Measurements from ENCODE around the gene MLXIPL. TPM values are rescaled to one million over a fixed set of nuclear protein-coding genes. Genes with fewer than 3 reads are reported as not detected.

The MLXIPL gene
- total RNA-seq, 1 experiment from 2014 or later, result 7.2 TPM

- no peak overlapping the region for H3K4me3 ChIP-seq (ENCODE audit: low read depth in 2 of 2, low read length in 2 of 2)
- in situ Hi-C loops (cut with HindIII; ENCODE audit: low pct_unique_long_range_greater_than_20kb, low sequenced_read_pairs), result no loop called here
- H3K4me1 ChIP-seq (ENCODE audit: control insufficient read depth, insufficient read depth, low read length), result no peaks in the 10 kb centered on the region
- no peak for TF ChIP-seq TCF7L2 (IDR thresholded peaks at IDR 0.05; ENCODE audit: low read depth, low read length)
- TF ChIP-seq, protein P1, sequence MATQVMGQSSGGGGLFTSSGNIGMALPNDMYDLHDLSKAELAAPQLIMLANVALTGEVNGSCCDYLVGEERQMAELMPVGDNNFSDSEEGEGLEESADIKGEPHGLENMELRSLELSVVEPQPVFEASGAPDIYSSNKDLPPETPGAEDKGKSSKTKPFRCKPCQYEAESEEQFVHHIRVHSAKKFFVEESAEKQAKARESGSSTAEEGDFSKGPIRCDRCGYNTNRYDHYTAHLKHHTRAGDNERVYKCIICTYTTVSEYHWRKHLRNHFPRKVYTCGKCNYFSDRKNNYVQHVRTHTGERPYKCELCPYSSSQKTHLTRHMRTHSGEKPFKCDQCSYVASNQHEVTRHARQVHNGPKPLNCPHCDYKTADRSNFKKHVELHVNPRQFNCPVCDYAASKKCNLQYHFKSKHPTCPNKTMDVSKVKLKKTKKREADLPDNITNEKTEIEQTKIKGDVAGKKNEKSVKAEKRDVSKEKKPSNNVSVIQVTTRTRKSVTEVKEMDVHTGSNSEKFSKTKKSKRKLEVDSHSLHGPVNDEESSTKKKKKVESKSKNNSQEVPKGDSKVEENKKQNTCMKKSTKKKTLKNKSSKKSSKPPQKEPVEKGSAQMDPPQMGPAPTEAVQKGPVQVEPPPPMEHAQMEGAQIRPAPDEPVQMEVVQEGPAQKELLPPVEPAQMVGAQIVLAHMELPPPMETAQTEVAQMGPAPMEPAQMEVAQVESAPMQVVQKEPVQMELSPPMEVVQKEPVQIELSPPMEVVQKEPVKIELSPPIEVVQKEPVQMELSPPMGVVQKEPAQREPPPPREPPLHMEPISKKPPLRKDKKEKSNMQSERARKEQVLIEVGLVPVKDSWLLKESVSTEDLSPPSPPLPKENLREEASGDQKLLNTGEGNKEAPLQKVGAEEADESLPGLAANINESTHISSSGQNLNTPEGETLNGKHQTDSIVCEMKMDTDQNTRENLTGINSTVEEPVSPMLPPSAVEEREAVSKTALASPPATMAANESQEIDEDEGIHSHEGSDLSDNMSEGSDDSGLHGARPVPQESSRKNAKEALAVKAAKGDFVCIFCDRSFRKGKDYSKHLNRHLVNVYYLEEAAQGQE (IDR thresholded peaks at IDR 0.05; ENCODE audit: insufficient read depth in 1 of 2, low read depth in 2 of 2, low read length in 1 of 2), result no peak
- no peak for DNase-seq (ENCODE audit: low read depth, low spot score)
- no TSS peak for BruUV-seq (replicated peaks)
- intact Hi-C loops (cut with micrococcal nuclease; ENCODE audit: unreplicated experiment), result no loop called here
- CTCF ChIA-PET, result no interaction called here
- no peaks in the 10 kb centered on the region for H3K27me3 ChIP-seq (ENCODE audit: control insufficient read depth, insufficient read depth, low read length)
- no peak overlapping the region for H3K27ac ChIP-seq (ENCODE audit: low read length)
- POLR2A ChIA-PET, result no interaction called here
- ATAC-seq, result no peak
- H3K36me3 ChIP-seq (ENCODE audit: control insufficient read depth, insufficient read depth, low read length), result no peaks in the 10 kb centered on the region
- no peaks in the 10 kb centered on the region for H3K9me3 ChIP-seq (ENCODE audit: control insufficient read depth, insufficient read depth, low read depth, low read length)
These were observed 27.9 kb downstream of the MLXIPL start for GRCh38 chr7:73596191-73597065.

DNA sequence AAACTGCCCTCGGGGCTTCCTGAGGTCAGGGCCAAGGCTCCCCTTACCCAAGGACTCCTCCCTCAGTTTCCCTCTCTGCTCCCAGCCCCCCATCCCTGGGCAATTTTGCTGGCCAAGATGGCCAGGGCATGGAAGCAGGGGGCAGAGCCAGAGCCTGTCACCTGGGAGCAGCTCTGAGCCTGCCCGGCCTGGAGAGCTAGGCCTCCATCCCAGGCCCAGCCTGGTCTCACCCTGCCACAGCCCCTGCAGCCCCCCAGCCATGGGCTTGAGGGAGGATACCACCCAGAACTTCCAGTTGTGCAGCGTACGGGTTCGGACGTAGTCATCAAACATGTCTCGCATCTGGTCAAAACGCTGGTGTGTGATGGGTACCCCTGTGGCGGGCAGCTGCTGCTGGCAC is 29.0 kb downstream of the MLXIPL start:
- no TSS peak for BruUV-seq (replicated peaks)
- in situ Hi-C loops (cut with HindIII; ENCODE audit: low pct_unique_long_range_greater_than_20kb, low sequenced_read_pairs) (no loop called here), intact Hi-C loops (cut with micrococcal nuclease; ENCODE audit: unreplicated experiment) (no loop called here)
- DNase-seq (ENCODE audit: low read depth, low spot score) (no peak), ATAC-seq (no peak)
- Histone ChIP-seq H3K4me3 (ENCODE audit: low read depth in 2 of 2, low read length in 2 of 2) (no peak overlapping the region), H3K9me3 (ENCODE audit: control insufficient read depth, insufficient read depth, low read depth, low read length) (no peaks in the 10 kb centered on the region), H3K27me3 (ENCODE audit: control insufficient read depth, insufficient read depth, low read length) (no peaks in the 10 kb centered on the region), H3K36me3 (ENCODE audit: control insufficient read depth, insufficient read depth, low read length) (no peaks in the 10 kb centered on the region), H3K27ac (ENCODE audit: low read length) (no peak overlapping the region), H3K4me1 (ENCODE audit: control insufficient read depth, insufficient read depth, low read length) (no peaks in the 10 kb centered on the region)
- POLR2A ChIA-PET, result interaction anchor here (0.7 kb wide), 1 partner anchor 51 kb away, joined by 4 read pairs; no protein-coding TSS in a partner anchor
- CTCF ChIA-PET, result interaction anchor here (0.6 kb wide), 2 partner anchors 11 to 21 kb away, joined by 3 to 10 read pairs; no protein-coding TSS in a partner anchor
- TF ChIP-seq POLR2AphosphoS5 (IDR thresholded peaks at IDR 0.05; ENCODE audit: low read depth, low read length) (no peak), TCF7L2 (IDR thresholded peaks at IDR 0.05; ENCODE audit: low read depth, low read length) (no peak)
- TF ChIP-seq, protein P1 (IDR thresholded peaks at IDR 0.05; ENCODE audit: insufficient read depth in 1 of 2, low read depth in 2 of 2, low read length in 1 of 2), result no peak

Measured in Panc1 (cell line).